Neutrophil (primary cell): Measurements from ENCODE around the gene LGI4.
A peak's percentile ranks its signal among the peaks of the same experiment; 100 is the strongest.

Experiments
- H3K27ac ChIP-seq: fragments of 200-600 bp; sonication (generic); 2 replicates; pipeline ENCODE4 v1.5.1; 2016; ENCODE audit warnings: mild to moderate bottlenecking, moderate library complexity
- H3K27me3 ChIP-seq: fragments of 200-600 bp; sonication (generic); 2 replicates; pipeline ENCODE4 v1.6.0; 2016; ENCODE audit warnings: mild to moderate bottlenecking
- H3K36me3 ChIP-seq: fragments of 200-600 bp; sonication (generic); 2 replicates; pipeline ENCODE4 v1.5.1; 2017
- H3K4me1 ChIP-seq, 2 experiments: fragments of 200-600 bp in 1 of 2; sonication (generic) in 1 of 2; 1 replicate in 1 of 2; 2 replicates in 1 of 2; pipeline versions ENCODE4 v1.5.1 to v1.6.1; 2013 to 2016; ENCODE audit warnings: low read depth in 1 of 2, low read length in 1 of 2, mild to moderate bottlenecking in 1 of 2, moderate library complexity in 1 of 2; ENCODE audit not compliant: control insufficient read depth in 1 of 2, insufficient read depth in 1 of 2
- H3K4me3 ChIP-seq, 2 experiments: fragments of 200-600 bp in 1 of 2; sonication (generic) in 1 of 2; 1 replicate in 1 of 2; 2 replicates in 1 of 2; pipeline ENCODE4 v1.5.1; 2013 to 2016; ENCODE audit warnings: low read depth in 1 of 2, low read length in 1 of 2, mild to moderate bottlenecking in 1 of 2, moderate library complexity in 1 of 2
- H3K9me3 ChIP-seq: fragments of 200-600 bp; sonication (generic); 2 replicates; pipeline ENCODE4 v1.5.1; 2016
- TF ChIP-seq, protein P1 (sequence below): fragments of 200-600 bp; sonication (generic); IDR thresholded peaks from 2 replicates; pipeline ENCODE4 v1.5.1; 2016; ENCODE audit warnings: antibody characterized with exemption

Gene LGI4

DNA sequence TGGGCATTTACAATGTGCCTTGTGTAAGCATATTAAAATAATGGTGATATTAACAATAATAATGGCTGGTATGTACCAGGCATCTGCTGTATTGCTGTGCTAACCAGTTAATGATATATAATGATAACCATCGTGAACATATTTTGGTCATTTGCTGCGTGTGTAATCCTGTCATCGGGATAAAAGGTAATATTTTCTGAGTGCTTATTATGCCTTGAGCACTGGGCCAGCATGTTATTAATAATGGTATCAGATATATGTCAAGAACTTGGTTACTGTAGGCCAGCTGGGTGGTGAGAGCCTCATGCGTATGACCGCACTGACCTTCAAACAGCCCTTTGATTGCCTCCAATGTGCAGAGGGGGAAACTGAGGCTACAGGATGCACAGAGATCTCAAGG lies 41.4 kb downstream of the LGI4 start:
- H3K9me3 ChIP-seq: no peaks in the 10 kb centered on the region
- no peak overlapping the region for H3K27ac ChIP-seq

DNA sequence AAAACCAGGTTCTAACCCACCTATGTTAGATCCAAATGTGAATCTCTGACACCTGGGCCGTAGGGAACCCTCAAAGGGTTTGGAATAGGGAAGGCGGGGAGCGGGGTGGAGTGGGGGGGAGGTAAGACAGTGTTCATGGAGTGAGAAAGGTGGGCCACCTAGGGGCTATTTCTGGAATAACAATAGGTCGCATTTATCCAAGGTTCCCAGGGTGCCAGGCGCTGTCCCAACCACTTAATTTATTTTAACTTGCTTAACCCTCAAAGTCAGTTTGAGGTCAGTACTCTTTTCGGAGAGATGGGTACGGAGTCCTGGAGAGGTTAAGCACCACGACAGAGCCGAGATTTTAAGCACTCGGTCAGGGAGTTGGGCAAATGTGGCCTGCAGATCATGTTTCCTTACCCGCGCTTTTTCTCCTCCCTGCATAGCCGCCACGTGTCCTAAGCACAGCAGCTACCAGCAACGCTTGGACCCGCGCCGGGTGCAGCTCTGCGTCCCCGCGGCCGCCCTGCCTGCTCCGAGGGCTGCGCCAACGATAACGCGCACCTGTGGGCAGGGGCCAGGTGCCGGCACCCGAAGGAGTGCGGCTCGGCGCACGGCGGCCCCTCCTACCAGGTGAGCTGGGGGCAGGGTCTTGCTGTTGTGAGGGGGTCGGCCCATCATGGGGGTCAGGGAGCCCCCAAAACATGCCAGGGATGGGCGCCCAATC lies 44.2 kb downstream of the LGI4 start:
- peaks cover 34% of the 10 kb centered on the region for H3K27me3 ChIP-seq
- H3K4me3 ChIP-seq: no peak overlapping the region
- H3K9me3 ChIP-seq: no peaks in the 10 kb centered on the region
- TF ChIP-seq, protein P1, sequence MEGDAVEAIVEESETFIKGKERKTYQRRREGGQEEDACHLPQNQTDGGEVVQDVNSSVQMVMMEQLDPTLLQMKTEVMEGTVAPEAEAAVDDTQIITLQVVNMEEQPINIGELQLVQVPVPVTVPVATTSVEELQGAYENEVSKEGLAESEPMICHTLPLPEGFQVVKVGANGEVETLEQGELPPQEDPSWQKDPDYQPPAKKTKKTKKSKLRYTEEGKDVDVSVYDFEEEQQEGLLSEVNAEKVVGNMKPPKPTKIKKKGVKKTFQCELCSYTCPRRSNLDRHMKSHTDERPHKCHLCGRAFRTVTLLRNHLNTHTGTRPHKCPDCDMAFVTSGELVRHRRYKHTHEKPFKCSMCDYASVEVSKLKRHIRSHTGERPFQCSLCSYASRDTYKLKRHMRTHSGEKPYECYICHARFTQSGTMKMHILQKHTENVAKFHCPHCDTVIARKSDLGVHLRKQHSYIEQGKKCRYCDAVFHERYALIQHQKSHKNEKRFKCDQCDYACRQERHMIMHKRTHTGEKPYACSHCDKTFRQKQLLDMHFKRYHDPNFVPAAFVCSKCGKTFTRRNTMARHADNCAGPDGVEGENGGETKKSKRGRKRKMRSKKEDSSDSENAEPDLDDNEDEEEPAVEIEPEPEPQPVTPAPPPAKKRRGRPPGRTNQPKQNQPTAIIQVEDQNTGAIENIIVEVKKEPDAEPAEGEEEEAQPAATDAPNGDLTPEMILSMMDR: peak; percentile 27
- no peaks in the 10 kb centered on the region for H3K4me1 ChIP-seq
- H3K36me3 ChIP-seq: no peaks in the 10 kb centered on the region
- H3K27ac ChIP-seq: no peak overlapping the region

More for the DNA sequence above, 41.4 kb downstream of the LGI4 start:
- Histone ChIP-seq H3K4me1 (no peaks in the 10 kb centered on the region), H3K36me3 (no peaks in the 10 kb centered on the region), H3K4me3 (no peak overlapping the region), H3K27me3 (peaks cover 34% of the 10 kb centered on the region)
- TF ChIP-seq, protein P1: no peak

- Histone ChIP-seq H3K27ac (no peak overlapping the region), H3K9me3 (no peaks in the 10 kb centered on the region), H3K36me3 (no peaks in the 10 kb centered on the region), H3K27me3 (peaks cover 34% of the 10 kb centered on the region), H3K4me3 (no peak overlapping the region), H3K4me1 (no peaks in the 10 kb centered on the region)
- TF ChIP-seq, protein P1: no peak
Measured at GRCh38 chr19:35090160-35090505, 44.7 kb downstream of the LGI4 start.

- Histone ChIP-seq H3K4me1 (no peaks in the 10 kb centered on the region), H3K4me3 (no peak overlapping the region), H3K27me3 (peaks cover 34% of the 10 kb centered on the region), H3K27ac (no peak overlapping the region), H3K36me3 (no peaks in the 10 kb centered on the region), H3K9me3 (no peaks in the 10 kb centered on the region)
- TF ChIP-seq, protein P1: no peak
Measured at GRCh38 chr19:35089554-35089953, 45.3 kb downstream of the LGI4 start.

DNA sequence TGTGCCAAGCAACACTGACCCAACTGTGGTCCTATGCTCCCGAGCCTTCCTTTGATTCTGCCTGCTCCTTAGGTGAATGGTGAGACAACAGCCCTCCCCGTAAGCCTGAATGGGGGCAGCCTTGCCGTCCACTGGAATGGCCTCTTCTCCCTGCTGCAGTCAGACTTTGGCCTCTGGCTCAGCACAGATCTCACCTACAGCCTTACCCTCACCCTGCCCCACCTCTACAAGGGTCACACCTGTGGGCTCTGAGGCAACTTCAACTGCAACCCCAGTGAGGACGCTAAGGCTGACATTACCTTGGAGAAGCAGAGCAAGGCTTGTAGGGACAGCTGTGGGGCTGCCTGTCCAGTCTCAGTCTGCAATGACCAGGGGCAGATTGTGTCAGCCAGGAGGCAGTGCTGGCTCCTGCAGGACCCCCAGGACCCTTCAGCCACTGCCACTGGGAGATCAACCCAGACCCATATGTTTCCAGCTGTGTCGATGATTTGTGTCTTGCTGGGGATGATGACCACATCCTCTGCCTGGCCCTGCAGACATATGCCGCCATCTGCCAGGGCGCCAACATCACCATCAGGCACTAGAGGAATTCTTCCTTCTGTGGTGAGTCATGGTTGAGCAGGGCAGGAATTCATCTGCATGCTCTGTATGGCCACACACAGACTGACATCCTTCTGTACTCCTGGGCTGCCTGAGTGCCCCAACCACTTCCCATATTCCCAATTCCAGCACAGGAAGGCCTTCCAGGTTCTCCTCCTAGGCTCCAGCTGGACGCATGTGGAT lies 46.5 kb downstream of the LGI4 start:
- H3K9me3 ChIP-seq: no peaks in the 10 kb centered on the region
- TF ChIP-seq, protein P1: no peak
- H3K27ac ChIP-seq: no peak overlapping the region
- no peak overlapping the region for H3K4me3 ChIP-seq
- no peaks in the 10 kb centered on the region for H3K36me3 ChIP-seq
- no peaks in the 10 kb centered on the region for H3K4me1 ChIP-seq
- peaks cover 34% of the 10 kb centered on the region for H3K27me3 ChIP-seq
